ENCODE data around the gene SULT1C3. TPM values are rescaled to one million over a fixed set of nuclear protein-coding genes. Genes with fewer than 3 reads are reported as not detected.

The SULT1C3 gene
- total RNA-seq, result under 1 TPM in 1 of 2 donors, not detected in 1; 0.98 TPM
- long read RNA-seq, result 0 reads

DNA sequence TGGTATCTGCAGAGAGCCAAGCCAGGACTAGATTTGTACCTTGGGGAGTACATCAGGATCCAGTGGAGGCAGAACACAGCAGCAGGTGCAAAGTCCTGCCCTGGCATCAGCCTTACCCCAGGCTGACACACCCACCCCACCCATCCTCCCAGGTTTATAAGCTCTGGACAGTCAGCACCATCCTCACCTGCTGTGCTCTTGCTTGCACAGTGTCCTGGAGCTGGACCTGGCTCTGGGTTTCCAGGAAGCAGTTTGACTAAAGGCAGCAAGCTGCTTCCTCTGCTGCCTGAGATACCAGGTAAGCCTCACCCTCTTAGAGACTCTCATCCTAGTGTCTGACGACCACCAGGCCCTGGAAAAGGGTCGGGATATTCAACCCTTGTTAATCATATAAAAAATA lies at the start of gene SULT1C3:
SULT1C3 (plus strand) TSS at position 183 of the 400 bp plus-strand sequence. CDS start 7,227 bp downstream, outside the sequence.
- intact Hi-C loops (cut with DNase I, micrococcal nuclease), result no loop called here
- peak; percentile 100 for ATAC-seq
- peak; percentile 68 to 87 for DNase-seq

- ATAC-seq (no peak), DNase-seq (no peak)
These were observed 46.5 kb upstream of the SULT1C3 start for GRCh38 chr2:108193251-108193650.

DNA sequence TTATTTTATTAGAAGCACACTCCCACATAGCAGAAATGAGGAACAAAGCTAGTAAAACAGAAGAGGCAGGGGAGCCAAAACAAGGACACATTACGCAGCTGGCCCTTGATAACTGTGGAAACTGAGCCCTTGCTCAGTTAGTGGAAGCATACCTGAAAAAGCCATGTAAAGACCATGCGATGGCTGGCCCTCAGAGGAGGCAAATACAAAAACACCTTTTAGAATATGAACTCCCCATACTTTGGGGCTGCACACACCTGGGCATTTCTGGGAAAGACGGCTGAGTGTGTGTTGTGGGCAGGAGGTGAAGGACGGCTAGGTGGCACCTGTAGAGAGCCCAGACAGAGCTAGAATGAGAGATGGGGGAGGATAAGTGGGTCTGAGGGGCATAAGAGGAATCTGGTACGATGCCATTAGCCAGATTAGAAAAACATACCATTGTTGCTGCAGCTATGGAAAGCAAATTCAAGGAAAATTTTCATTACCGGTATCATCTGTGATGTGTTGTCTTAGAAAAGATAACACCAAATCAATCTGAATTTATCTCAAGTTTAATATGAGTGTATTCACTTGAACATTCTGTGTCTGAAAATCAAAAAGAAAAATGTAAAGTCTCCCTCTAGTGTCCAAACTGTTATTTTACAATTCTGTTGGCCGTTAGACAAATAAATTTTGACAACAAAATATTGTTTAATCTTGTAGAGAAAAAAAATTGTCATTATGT lies 45.2 kb upstream of the SULT1C3 start:
- DNase-seq (no peak), ATAC-seq (no peak)
- intact Hi-C loops (cut with DNase I, micrococcal nuclease), result no loop called here

More at GRCh38 chr2:108193251-108193650, 46.5 kb upstream of the SULT1C3 start:
- intact Hi-C loops (cut with DNase I, micrococcal nuclease), result no loop called here

DNA sequence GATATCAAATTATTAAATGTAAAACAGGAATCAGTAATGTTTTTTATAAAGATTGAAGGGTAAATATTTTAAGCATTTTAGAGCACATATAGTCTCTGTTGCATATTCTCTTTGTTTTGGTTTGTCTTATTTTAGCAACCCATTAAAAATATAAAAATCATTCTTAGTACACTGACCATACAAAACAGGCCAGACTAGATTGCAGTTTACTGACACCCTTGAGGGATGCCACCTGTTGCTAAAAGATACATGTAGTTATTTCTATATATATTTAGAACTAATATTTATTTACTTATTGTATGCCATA lies 44.7 kb upstream of the SULT1C3 start:
- DNase-seq (no peak), ATAC-seq (no peak)
- intact Hi-C loops (cut with DNase I, micrococcal nuclease), result no loop called here

GRCh38 chr2:108199726-108200125 lies 40.0 kb upstream of the SULT1C3 start:
- ATAC-seq, result no peak
- intact Hi-C loops (cut with DNase I, micrococcal nuclease), result no loop called here

GRCh38 chr2:108200569-108200968 lies 39.2 kb upstream of the SULT1C3 start:
- DNase-seq, result no peak
- intact Hi-C loops (cut with DNase I, micrococcal nuclease), result no loop called here
- no peak for ATAC-seq

More at GRCh38 chr2:108199726-108200125, 40.0 kb upstream of the SULT1C3 start:
- no peak for DNase-seq

DNA sequence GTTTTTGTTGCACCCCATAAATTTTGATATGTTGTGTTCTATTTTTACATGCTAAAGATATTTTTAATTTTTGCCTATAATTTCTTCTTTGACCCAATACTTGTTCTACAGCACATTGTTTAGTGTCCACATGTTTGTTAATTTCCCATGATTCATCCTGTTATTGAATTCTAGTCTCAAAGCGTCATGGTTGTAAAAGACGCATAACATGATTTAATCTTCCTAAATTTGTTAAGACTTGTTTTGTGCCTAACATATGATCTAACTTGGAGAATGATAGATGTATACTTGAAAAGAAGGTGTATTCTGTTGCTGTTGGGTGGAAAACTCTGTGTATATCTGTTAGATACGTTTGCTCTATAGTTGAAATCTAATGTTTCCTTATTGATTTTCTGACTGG lies 27.1 kb upstream of the SULT1C3 start:
- intact Hi-C loops (cut with DNase I, micrococcal nuclease), result no loop called here
- no peak for ATAC-seq
- no peak for DNase-seq

DNA sequence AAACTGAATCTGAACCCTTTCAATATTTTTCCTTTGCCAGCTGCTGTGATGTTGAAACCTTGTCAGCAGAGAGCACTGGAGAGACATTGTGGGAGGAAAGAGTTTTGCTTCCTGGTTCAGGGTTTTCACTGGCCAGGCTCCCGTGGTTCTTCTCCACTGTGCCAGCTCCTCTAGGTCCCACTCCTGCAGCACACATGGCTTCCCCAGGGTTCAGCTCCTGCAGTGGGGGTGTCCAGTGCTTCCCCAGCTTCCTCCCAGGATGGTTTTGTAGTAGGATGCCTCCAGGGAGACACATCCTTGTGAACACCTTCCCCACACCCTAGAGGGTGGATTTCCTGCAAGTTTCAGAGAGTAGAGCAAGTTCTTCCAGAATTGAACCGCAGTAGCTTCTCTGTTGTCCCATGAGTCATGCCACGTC lies 24.0 kb upstream of the SULT1C3 start:
- ATAC-seq, result peak; percentile 99
- intact Hi-C loops (cut with DNase I, micrococcal nuclease), result no loop called here
- peak in 1 of 2 donors; percentile 29 for DNase-seq

DNA sequence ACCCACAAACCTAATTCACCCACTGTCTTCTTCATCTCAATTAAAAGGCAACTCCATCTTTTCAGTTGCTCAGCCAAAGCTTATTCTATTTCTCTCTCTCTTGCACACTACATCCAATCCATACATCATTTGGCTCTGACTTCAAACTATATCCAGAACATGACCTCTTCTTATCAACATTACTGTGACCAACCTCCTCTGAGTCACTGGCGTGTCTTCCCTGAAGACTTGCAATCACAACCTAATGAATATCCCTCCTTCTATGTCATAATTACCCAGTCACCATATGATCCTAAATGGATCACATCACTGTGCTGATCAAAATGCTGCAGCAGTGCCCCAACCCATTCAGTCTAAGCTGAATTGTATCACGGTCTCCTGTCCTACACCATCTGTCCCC lies 22.6 kb upstream of the SULT1C3 start:
- DNase-seq (no peak), ATAC-seq (no peak)
- intact Hi-C loops (cut with DNase I, micrococcal nuclease), result no loop called here

- DNase-seq (no peak), ATAC-seq (no peak)
- intact Hi-C loops (cut with DNase I, micrococcal nuclease), result no loop called here
These were observed 20.1 kb upstream of the SULT1C3 start for GRCh38 chr2:108219688-108220087.

- DNase-seq, result no peak
- intact Hi-C loops (cut with DNase I, micrococcal nuclease), result no loop called here
- no peak for ATAC-seq
These were observed 19.6 kb upstream of the SULT1C3 start for GRCh38 chr2:108220191-108220590.

DNA sequence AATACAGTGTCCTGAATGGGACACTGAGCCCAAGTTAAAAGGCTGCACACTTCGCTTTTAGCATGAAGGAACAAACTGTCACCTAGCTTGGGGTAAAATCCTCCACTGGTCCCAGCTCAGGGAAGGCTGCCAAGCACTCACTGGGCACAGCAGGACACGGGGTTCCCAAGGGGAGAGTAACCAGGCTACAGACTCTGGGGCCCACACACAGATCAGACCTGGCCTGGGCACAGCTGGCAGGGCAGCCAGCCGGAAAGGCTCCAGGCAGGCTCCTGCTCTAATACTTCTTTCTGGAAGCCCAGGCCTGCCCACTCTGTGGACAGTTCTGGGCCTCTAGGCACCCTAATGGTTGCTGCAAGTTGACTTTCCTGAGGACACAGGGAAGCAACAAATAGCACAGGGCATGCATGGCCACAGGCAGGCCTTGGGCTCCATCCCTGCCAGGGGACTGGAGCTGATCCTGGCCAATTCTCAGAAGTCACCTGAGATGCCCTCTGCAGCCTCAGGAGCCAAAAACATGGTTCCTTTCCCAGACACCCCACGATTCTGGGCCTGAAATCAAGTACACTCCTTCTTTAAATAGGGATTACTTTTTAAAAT lies 18.7 kb upstream of the SULT1C3 start:
- DNase-seq, result no peak
- intact Hi-C loops (cut with DNase I, micrococcal nuclease), result no loop called here
- no peak for ATAC-seq

DNA sequence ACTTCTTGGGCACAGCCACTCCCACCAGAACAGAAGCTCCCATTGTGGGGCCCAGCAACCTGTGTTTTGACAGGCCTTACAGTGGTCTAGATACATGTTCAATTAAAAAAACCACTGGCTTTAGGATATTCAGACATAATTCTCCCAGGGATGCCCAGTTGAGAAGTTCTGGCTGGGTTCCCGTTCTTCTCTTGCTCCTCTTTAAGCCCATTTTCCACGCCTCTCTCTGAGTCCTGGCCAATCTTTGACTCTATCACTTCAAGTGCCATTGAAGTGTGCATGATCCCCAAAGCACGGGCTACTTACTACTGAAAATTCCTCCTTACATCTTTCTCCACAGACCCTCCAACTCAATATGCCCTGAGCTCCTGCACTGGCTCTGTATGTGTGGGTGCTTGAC lies 17.5 kb upstream of the SULT1C3 start:
- ATAC-seq (no peak), DNase-seq (no peak)
- intact Hi-C loops (cut with DNase I, micrococcal nuclease), result no loop called here

DNA sequence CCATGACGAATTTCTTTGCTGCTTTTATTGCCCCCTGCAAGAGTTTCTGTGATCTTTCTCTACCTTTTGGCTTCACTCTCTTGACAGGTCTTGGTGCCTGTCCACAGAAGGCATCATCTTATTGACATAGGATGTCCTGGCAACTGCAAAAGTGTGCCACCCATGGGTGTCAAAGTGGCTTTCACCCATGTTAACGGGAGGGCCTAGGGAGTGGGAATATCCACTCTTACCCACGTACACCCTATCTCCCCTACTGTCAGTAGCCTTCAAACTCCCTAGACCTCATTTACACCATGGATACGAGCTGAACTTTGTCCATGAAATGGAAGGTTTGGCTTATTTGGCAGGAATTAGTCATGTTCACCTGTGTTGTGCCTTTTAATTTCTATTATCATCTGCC lies 16.2 kb upstream of the SULT1C3 start:
- ATAC-seq (no peak), DNase-seq (no peak)
- intact Hi-C loops (cut with DNase I, micrococcal nuclease), result no loop called here

DNA sequence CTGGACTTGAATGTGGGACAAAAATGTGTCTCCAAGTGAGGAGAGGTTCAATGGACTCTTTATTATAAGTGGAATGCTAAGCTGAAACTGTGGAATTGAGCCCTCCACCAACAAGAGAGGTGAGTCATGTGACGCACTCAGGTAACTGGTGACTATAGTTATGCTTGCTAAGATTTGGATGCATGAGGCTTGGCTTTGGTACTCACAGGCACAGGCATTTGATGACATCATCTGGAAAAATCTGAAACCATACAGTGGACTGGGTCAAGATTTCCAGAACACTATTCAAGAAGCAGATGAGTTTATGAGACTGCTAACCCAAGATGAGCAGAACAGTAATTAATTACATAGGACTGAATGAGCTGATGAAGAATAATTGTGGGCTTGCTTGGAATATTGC lies 15.7 kb upstream of the SULT1C3 start:
- intact Hi-C loops (cut with DNase I, micrococcal nuclease), result no loop called here
- DNase-seq (no peak), ATAC-seq (no peak)

- DNase-seq (no peak), ATAC-seq (no peak)
- intact Hi-C loops (cut with DNase I, micrococcal nuclease), result no loop called here
These were observed 13.2 kb upstream of the SULT1C3 start for GRCh38 chr2:108226564-108226963.

- no peak for ATAC-seq
- intact Hi-C loops (cut with DNase I, micrococcal nuclease), result no loop called here
- DNase-seq, result no peak
These were observed 11.8 kb upstream of the SULT1C3 start for GRCh38 chr2:108228006-108228405.

GRCh38 chr2:108228537-108228936 lies 11.2 kb upstream of the SULT1C3 start:
- DNase-seq (no peak), ATAC-seq (no peak)
- intact Hi-C loops (cut with DNase I, micrococcal nuclease), result no loop called here

GRCh38 chr2:108229875-108230274 lies 9.9 kb upstream of the SULT1C3 start:
- intact Hi-C loops (cut with DNase I, micrococcal nuclease), result no loop called here
- DNase-seq (no peak), ATAC-seq (no peak)

DNA sequence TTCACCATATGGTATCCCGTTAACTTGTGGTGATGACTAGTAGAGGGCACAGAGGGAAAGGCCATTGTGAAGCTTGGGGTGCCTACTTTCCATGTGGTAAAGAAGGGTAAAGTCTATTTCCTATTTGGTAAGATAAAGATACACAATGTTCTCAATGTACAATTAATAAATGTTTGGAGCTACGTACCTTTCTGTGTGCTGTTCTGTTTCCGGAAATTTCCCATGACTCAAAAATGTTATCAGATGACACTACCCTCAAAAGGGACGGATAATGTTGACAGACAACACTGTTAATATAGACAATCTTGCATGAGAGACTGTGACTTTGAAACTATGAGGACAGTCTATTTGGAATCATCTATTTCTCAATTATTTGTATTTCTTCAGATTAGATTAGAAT lies 4.2 kb upstream of the SULT1C3 start:
- ATAC-seq (no peak), DNase-seq (no peak)
- intact Hi-C loops (cut with DNase I, micrococcal nuclease), result no loop called here
